ELR (cell line): ENCODE measurements around the gene ITGAL.
A peak's percentile ranks its signal among the peaks of the same experiment; 100 is the strongest.
"Not testable (repeated sequence)": the region's sequence is repeated elsewhere in the genome, so short reads cannot be mapped to it uniquely, and the experiment has no call there.

Source experiments
- DNase-seq: peaks from one replicate; pipeline ENCODE4 v3.0.0-alpha.2; 2015; ENCODE audit warnings: low read depth

The ITGAL gene

GRCh38 chr16:30491744-30492308, 19.3 kb downstream of the ITGAL start:
- DNase-seq, result peak; percentile 90

- DNase-seq, result no peak
Measured at GRCh38 chr16:30493941-30494488, 21.5 kb downstream of the ITGAL start.

GRCh38 chr16:30494709-30495108, 22.2 kb downstream of the ITGAL start:
- no peak for DNase-seq

GRCh38 chr16:30499284-30499683, 26.7 kb downstream of the ITGAL start:
- DNase-seq, result no peak

- DNase-seq, result no peak
Measured at GRCh38 chr16:30503403-30504296, 31.1 kb downstream of the ITGAL start.

GRCh38 chr16:30509081-30509765, 36.7 kb downstream of the ITGAL start:
- no peak for DNase-seq

- no peak for DNase-seq
Measured at GRCh38 chr16:30510376-30510938, 37.9 kb downstream of the ITGAL start.

- DNase-seq, result no peak
Measured at GRCh38 chr16:30511509-30511908, 39.0 kb downstream of the ITGAL start.

GRCh38 chr16:30515275-30515674, 42.7 kb downstream of the ITGAL start:
- DNase-seq, result no peak

GRCh38 chr16:30518552-30518951, 46.0 kb downstream of the ITGAL start:
- DNase-seq, result no peak

- DNase-seq, result no peak
Measured at GRCh38 chr16:30519120-30520049, 46.8 kb downstream of the ITGAL start.

GRCh38 chr16:30521476-30521872, 48.9 kb downstream of the ITGAL start:
- DNase-seq, result no peak

GRCh38 chr16:30521873-30522641, 49.5 kb downstream of the ITGAL start:
- DNase-seq, result no peak

- not testable (repeated sequence) for DNase-seq
Measured at GRCh38 chr16:30522702-30523463, 50.3 kb downstream of the ITGAL start.

- no peak for DNase-seq
Measured at GRCh38 chr16:30523768-30524574, 51.4 kb downstream of the ITGAL start.

GRCh38 chr16:30524575-30525568, 52.3 kb downstream of the ITGAL start:
- no peak for DNase-seq

GRCh38 chr16:30525844-30526136, 53.2 kb downstream of the ITGAL start:
- no peak for DNase-seq
